Measurements from ENCODE around the gene MRPS5.

- TF ChIP-seq POLR2AphosphoS5 (IDR thresholded peaks at IDR 0.05; ENCODE audit: low read depth, low read length) (no peak), TAF1 (IDR thresholded peaks at IDR 0.05; ENCODE audit: borderline replicate concordance, insufficient read depth, low read length) (no peak)
Measured at GRCh38 chr2:95059656-95060370, 61.8 kb downstream of the MRPS5 start.
